Neural cell (in vitro differentiated cells): ENCODE results near the gene SLC12A1. TPM values are rescaled to one million over a fixed set of nuclear protein-coding genes. Genes with fewer than 3 reads are reported as not detected.

Source experiments
- H2AFZ ChIP-seq: fragments of 200-600, 300-800 bp; sonication (generic), shearing (Covaris generic); 2 replicates; pipeline ENCODE4 v1.6.0; 2014; ENCODE audit warnings: low read depth, mild to moderate bottlenecking, antibody characterized with exemption, low read length, moderate library complexity
- H3F3A ChIP-seq: fragments of 200-600 bp; shearing (Covaris generic); 2 replicates; pipeline ENCODE4 v1.6.1; 2016; ENCODE audit warnings: mild to moderate bottlenecking, moderate library complexity, mixed read lengths, antibody characterized with exemption, low read length; ENCODE audit not compliant: insufficient read depth, poor library complexity, severe bottlenecking
- H3K27ac ChIP-seq: fragments of 200-600, 300-800 bp; sonication (generic), shearing (Covaris generic); 2 replicates; pipeline ENCODE4 v1.5.1; 2014; ENCODE audit warnings: mild to moderate bottlenecking, low read length, moderate library complexity
- H3K27me3 ChIP-seq: fragments of 300-800, 200-600 bp; sonication (generic), shearing (Covaris generic); 2 replicates; pipeline ENCODE4 v1.6.0; 2014; ENCODE audit warnings: mild to moderate bottlenecking, low read depth, low read length, moderate library complexity; ENCODE audit not compliant: insufficient read depth
- H3K36me3 ChIP-seq: fragments of 300-800, 200-600 bp; sonication (generic), shearing (Covaris generic); 2 replicates; pipeline ENCODE4 v1.5.1; 2014; ENCODE audit warnings: mild to moderate bottlenecking, antibody characterized with exemption, low read length, moderate library complexity; ENCODE audit not compliant: insufficient read depth
- H3K4me2 ChIP-seq: fragments of 300-800, 200-600 bp; sonication (generic), shearing (Covaris generic); 2 replicates; pipeline ENCODE4 v1.6.0; 2014; ENCODE audit warnings: mild to moderate bottlenecking, low read length
- H3K4me3 ChIP-seq: fragments of 300-800, 200-600 bp; sonication (generic), shearing (Covaris generic); 2 replicates; pipeline ENCODE4 v1.5.1; 2014; ENCODE audit warnings: mild to moderate bottlenecking, low read length, moderate library complexity
- H3K79me2 ChIP-seq: fragments of 200-600 bp; shearing (Covaris generic); replicated peaks from 2 replicates; pipeline ENCODE4 v1.6.0; 2014; ENCODE audit warnings: mild to moderate bottlenecking, low read length, moderate library complexity; ENCODE audit not compliant: insufficient read depth
- H3K9ac ChIP-seq: fragments of 300-800, 200-600 bp; sonication (generic), shearing (Covaris generic); 2 replicates; pipeline ENCODE4 v1.6.1; 2016; ENCODE audit warnings: mild to moderate bottlenecking, low read length, mixed read lengths
- H3K9me2 ChIP-seq: fragments of 200-600 bp; shearing (Covaris generic); 2 replicates; pipeline ENCODE4 v1.6.1; 2016; ENCODE audit warnings: mild to moderate bottlenecking, low read length, mixed read lengths; ENCODE audit not compliant: insufficient read depth
- H3K9me3 ChIP-seq: fragments of 200-600, 300-800 bp; sonication (generic), shearing (Covaris generic); 2 replicates; pipeline ENCODE4 v1.6.1; 2016; ENCODE audit warnings: mild to moderate bottlenecking, mixed run types, low read length, moderate library complexity, mixed read lengths
- H4K20me1 ChIP-seq: fragments of 200-600 bp; shearing (Covaris generic); 2 replicates; pipeline ENCODE4 v1.6.1; 2016; ENCODE audit warnings: mild to moderate bottlenecking, mixed run types; ENCODE audit not compliant: insufficient read depth
- CTCF ChIP-seq: fragments of 450-650 bp; IDR thresholded peaks from 2 replicates; pipeline ENCODE4 v1.5.1; 2014; ENCODE audit warnings: antibody characterized with exemption, mild to moderate bottlenecking, moderate library complexity; ENCODE audit not compliant: poor library complexity, severe bottlenecking
- EZH2 ChIP-seq: fragments of 200-600, 300-800 bp; shearing (Covaris generic), sonication (generic); IDR thresholded peaks from 2 replicates; pipeline ENCODE4 v1.6.1; 2014; ENCODE audit warnings: antibody characterized with exemption, low read length, borderline replicate concordance, mild to moderate bottlenecking; ENCODE audit not compliant: insufficient read depth, poor library complexity, severe bottlenecking
- MXI1 ChIP-seq: fragments of 450-650 bp; conservative IDR thresholded peaks from 2 replicates; pipeline ENCODE4 v1.6.1; 2014; ENCODE audit warnings: antibody characterized with exemption, mild to moderate bottlenecking; ENCODE audit not compliant: poor library complexity, severe bottlenecking
- POLR2AphosphoS5 ChIP-seq: IDR thresholded peaks from 2 replicates; pipeline ENCODE4 v1.6.1; 2012
- RAD21 ChIP-seq: fragments of 450-650 bp; conservative IDR thresholded peaks from 2 replicates; pipeline ENCODE4 v1.6.1; 2014; ENCODE audit warnings: antibody characterized with exemption, mild to moderate bottlenecking, moderate library complexity
- REST ChIP-seq: IDR thresholded peaks from 2 replicates; pipeline ENCODE4 v1.6.1; 2012; ENCODE audit warnings: borderline replicate concordance
- SMC3 ChIP-seq: fragments of 450-650 bp; conservative IDR thresholded peaks from 2 replicates; pipeline ENCODE4 v1.6.1; 2014; ENCODE audit warnings: antibody characterized with exemption, mild to moderate bottlenecking, moderate library complexity; ENCODE audit not compliant: poor library complexity
- TAF1 ChIP-seq: IDR thresholded peaks from 2 replicates; pipeline ENCODE4 v1.6.1; 2012; ENCODE audit warnings: low read depth
- polyA plus RNA-seq: library from polyadenylated mRNA; depleted of rRNA; stranded (reverse); fragments of >200 nt; gene quantifications from 2 replicates; pipeline ENCODE4 v1.2.3, GENCODE V29; 2014

Gene SLC12A1
- polyA plus RNA-seq, 1 donor from 2014 or later = 0.67 TPM

- H3K27ac ChIP-seq = peak overlapping the region; percentile 98
- peak overlapping the region; percentile 97 for H3K9ac ChIP-seq
- H3K4me3 ChIP-seq = peak overlapping the region; percentile 82
- H3K9me2 ChIP-seq = no peaks in the 10 kb centered on the region
- no peaks in the 10 kb centered on the region for H4K20me1 ChIP-seq
- no peaks in the 10 kb centered on the region for H3K36me3 ChIP-seq
- H3K9me3 ChIP-seq = no peaks in the 10 kb centered on the region
- H3K27me3 ChIP-seq = no peaks in the 10 kb centered on the region
- H2AFZ ChIP-seq = peak overlapping the region; percentile 93
- no peak for TF ChIP-seq TAF1
- no peak for TF ChIP-seq RAD21
- no peak for TF ChIP-seq MXI1
- TF ChIP-seq POLR2AphosphoS5 = no peak
- peak overlapping the region; percentile 97 for H3K4me2 ChIP-seq
- peaks cover 18% of the 10 kb centered on the region for H3F3A ChIP-seq
- peaks cover 56% of the 10 kb centered on the region for H3K79me2 ChIP-seq
These were observed 29.1 kb upstream of the SLC12A1 start for GRCh38 chr15:48176957-48177356.

- Histone ChIP-seq H3K4me3 (peak overlapping the region; percentile 82), H3K9ac (peak overlapping the region; percentile 97), H3K27ac (peak overlapping the region; percentile 98), H3K79me2 (peaks cover 52% of the 10 kb centered on the region), H3K4me2 (peak overlapping the region; percentile 97), H3K9me3 (no peaks in the 10 kb centered on the region), H3K27me3 (no peaks in the 10 kb centered on the region), H4K20me1 (no peaks in the 10 kb centered on the region), H3K9me2 (no peaks in the 10 kb centered on the region), H3K36me3 (no peaks in the 10 kb centered on the region), H3F3A (peaks cover 18% of the 10 kb centered on the region), H2AFZ (peak overlapping the region; percentile 93)
- TF ChIP-seq MXI1 (peak; percentile 51), RAD21 (no peak)
These were observed 28.7 kb upstream of the SLC12A1 start for GRCh38 chr15:48177383-48177765.

- H3K27ac ChIP-seq = peak within 1 kb of the TSS; percentile 98
- H3K27me3 ChIP-seq = no peaks in the 10 kb centered on the region
- H3K9ac ChIP-seq = peak within 1 kb of the TSS; percentile 97
- H3K4me3 ChIP-seq = peak within 1 kb of the TSS; percentile 82
- peak within 1 kb of the TSS; percentile 97 for H3K4me2 ChIP-seq
- H3F3A ChIP-seq = peaks cover 18% of the 10 kb centered on the region
- TF ChIP-seq SMC3 = no peak
- TF ChIP-seq POLR2AphosphoS5 = peak; percentile 93
- peak; percentile 38 for TF ChIP-seq CTCF
- no peak for TF ChIP-seq RAD21
- no peak for TF ChIP-seq EZH2
- TF ChIP-seq REST = no peak
- peak; percentile 85 for TF ChIP-seq TAF1
- peak; percentile 39 for TF ChIP-seq MXI1
- no peaks in the 10 kb centered on the region for H3K36me3 ChIP-seq
- H3K9me2 ChIP-seq = no peaks in the 10 kb centered on the region
- H4K20me1 ChIP-seq = no peaks in the 10 kb centered on the region
- peak within 1 kb of the TSS; percentile 93 for H2AFZ ChIP-seq
- H3K9me3 ChIP-seq = no peaks in the 10 kb centered on the region
- peaks cover 46% of the 10 kb centered on the region for H3K79me2 ChIP-seq
These were observed 28.1 kb upstream of the SLC12A1 start, which contains the start of gene MYEF2 for GRCh38 chr15:48177766-48178647. TSS of gene MYEF2 (minus strand) at chr15:48178295. CDS start at chr15:48178237, 58 bp downstream.
